Nephron (organoid): ENCODE data around the gene GSAP.

ENCODE experiments used
- H3K27ac Mint-ChIP-seq, 3 experiments: 2 replicates each; pipeline ENCODE4 v1.8.0; 2020; ENCODE audit warnings: mixed read lengths in 3 of 3, mild to moderate bottlenecking in 2 of 3, moderate library complexity in 1 of 3
- H3K27me3 Mint-ChIP-seq: 2 replicates; pipeline ENCODE4 v1.8.0; 2021; ENCODE audit warnings: low read depth, mild to moderate bottlenecking, moderate library complexity, mixed read lengths
- H3K36me3 Mint-ChIP-seq: 2 replicates; pipeline ENCODE4 v1.8.0; 2020; ENCODE audit warnings: low read depth, mixed read lengths
- H3K4me1 Mint-ChIP-seq: 2 replicates; pipeline ENCODE4 v1.8.0; 2020; ENCODE audit warnings: mixed read lengths
- H3K4me3 Mint-ChIP-seq, 3 experiments: 2 replicates each; pipeline ENCODE4 v1.8.0; 2020; ENCODE audit warnings: mild to moderate bottlenecking in 3 of 3, mixed read lengths in 3 of 3, moderate library complexity in 2 of 3
- H3K9me3 Mint-ChIP-seq: 2 replicates; pipeline ENCODE4 v1.8.0; 2020; ENCODE audit warnings: mixed read lengths
- TF ChIP-seq, protein P1 (sequence below), 3 experiments: fragments of 200-600 bp; sonication (generic); IDR thresholded peaks; one replicate each; pipeline ENCODE4 v1.5.0; 2021; ENCODE audit warnings: antibody characterized with exemption in 3 of 3; ENCODE audit not compliant: unreplicated experiment in 3 of 3

The GSAP gene

GRCh38 chr7:77320714-77321113 lies 95.4 kb downstream of the GSAP start:
- H3K36me3 Mint-ChIP-seq: peaks cover 4% of the 10 kb centered on the region
- no peaks in the 10 kb centered on the region for H3K9me3 Mint-ChIP-seq
- no peak overlapping the region for H3K4me3 Mint-ChIP-seq
- no peaks in the 10 kb centered on the region for H3K27me3 Mint-ChIP-seq
- no peak overlapping the region for H3K27ac Mint-ChIP-seq
- TF ChIP-seq, protein P1, sequence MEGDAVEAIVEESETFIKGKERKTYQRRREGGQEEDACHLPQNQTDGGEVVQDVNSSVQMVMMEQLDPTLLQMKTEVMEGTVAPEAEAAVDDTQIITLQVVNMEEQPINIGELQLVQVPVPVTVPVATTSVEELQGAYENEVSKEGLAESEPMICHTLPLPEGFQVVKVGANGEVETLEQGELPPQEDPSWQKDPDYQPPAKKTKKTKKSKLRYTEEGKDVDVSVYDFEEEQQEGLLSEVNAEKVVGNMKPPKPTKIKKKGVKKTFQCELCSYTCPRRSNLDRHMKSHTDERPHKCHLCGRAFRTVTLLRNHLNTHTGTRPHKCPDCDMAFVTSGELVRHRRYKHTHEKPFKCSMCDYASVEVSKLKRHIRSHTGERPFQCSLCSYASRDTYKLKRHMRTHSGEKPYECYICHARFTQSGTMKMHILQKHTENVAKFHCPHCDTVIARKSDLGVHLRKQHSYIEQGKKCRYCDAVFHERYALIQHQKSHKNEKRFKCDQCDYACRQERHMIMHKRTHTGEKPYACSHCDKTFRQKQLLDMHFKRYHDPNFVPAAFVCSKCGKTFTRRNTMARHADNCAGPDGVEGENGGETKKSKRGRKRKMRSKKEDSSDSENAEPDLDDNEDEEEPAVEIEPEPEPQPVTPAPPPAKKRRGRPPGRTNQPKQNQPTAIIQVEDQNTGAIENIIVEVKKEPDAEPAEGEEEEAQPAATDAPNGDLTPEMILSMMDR (IDR thresholded peaks at IDR 0.05; ENCODE audit: unreplicated experiment in 3 of 3): no peak
- H3K4me1 Mint-ChIP-seq: no peaks in the 10 kb centered on the region

GRCh38 chr7:77320137-77320536 lies 96.0 kb downstream of the GSAP start:
- no peaks in the 10 kb centered on the region for H3K27me3 Mint-ChIP-seq
- H3K36me3 Mint-ChIP-seq: peaks cover 4% of the 10 kb centered on the region
- TF ChIP-seq, protein P1 (IDR thresholded peaks at IDR 0.05; ENCODE audit: unreplicated experiment in 3 of 3): no peak
- no peak overlapping the region for H3K27ac Mint-ChIP-seq
- no peak overlapping the region for H3K4me3 Mint-ChIP-seq
- no peaks in the 10 kb centered on the region for H3K9me3 Mint-ChIP-seq
- no peaks in the 10 kb centered on the region for H3K4me1 Mint-ChIP-seq

- Mint-ChIP-seq H3K4me1 (peaks cover 7% of the 10 kb centered on the region), H3K4me3 (no peak overlapping the region), H3K36me3 (peaks cover 4% of the 10 kb centered on the region), H3K9me3 (no peaks in the 10 kb centered on the region), H3K27me3 (no peaks in the 10 kb centered on the region), H3K27ac (no peak overlapping the region)
- TF ChIP-seq, protein P1 (IDR thresholded peaks at IDR 0.05; ENCODE audit: unreplicated experiment in 3 of 3): no peak
Measured at GRCh38 chr7:77318019-77318418, 98.1 kb downstream of the GSAP start.

DNA sequence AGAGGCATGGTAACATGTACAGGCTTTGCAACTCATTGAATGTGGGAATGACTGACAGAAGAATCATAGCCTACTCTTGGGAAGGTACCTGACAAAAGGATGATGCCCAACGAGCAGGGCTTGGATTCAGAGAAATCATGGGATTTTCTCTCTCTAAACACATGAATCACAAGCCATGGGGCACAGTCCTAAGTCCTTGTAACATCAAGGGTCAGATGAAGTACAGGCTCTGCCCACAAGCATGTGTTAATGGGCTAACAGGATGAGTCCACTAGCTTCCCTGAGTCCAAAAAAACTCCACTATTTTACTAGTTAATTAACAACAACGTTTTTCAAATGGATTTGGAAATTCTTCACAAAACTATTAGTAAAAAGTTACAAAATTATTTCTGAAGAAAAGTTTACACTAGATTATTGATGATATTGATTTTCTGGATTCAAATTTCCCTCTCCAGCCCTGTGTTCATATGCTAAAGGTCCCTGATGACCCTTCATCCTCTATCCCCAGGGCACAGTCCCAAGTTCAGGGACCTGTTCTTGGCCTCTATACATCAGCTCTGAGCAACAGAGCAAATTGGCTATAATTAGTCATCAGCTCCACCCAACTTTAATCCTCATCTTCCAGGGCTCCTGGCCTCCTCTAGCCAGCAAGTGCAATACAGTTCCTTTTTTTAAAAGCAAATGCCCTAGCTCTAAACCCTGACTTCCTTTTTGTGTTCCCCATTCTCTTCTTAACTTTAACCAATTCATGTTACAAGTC lies 99.8 kb downstream of the GSAP start:
- Mint-ChIP-seq H3K27ac (no peak overlapping the region), H3K27me3 (no peaks in the 10 kb centered on the region), H3K4me1 (peaks cover 16% of the 10 kb centered on the region), H3K36me3 (peaks cover 4% of the 10 kb centered on the region), H3K4me3 (no peak overlapping the region), H3K9me3 (no peaks in the 10 kb centered on the region)
- TF ChIP-seq, protein P1 (IDR thresholded peaks at IDR 0.05; ENCODE audit: unreplicated experiment in 3 of 3): no peak

DNA sequence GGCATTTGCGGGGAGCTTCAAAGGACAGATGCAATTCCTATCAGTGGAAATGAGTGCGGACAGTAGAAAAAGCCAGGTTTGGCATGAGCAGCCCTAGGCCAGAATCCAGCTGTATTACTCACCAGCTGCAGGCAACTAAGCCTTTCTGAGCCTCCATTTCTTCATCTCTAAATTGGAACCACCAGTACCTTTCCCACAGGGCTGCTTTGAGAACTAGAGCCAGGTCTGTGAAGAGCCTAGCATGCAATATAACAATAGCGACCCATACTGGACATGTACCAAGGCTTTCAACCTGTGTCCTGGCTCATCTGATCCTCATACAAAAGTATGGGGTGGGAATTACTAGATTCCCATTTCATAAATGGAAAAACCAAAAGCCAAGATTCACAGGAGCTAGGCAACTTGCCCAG lies 101.0 kb downstream of the GSAP start:
- Mint-ChIP-seq H3K36me3 (peaks cover 7% of the 10 kb centered on the region), H3K4me1 (peaks cover 16% of the 10 kb centered on the region), H3K27me3 (no peaks in the 10 kb centered on the region), H3K27ac (peak overlapping the region in 1 of 3 experiments; percentile 16), H3K9me3 (no peaks in the 10 kb centered on the region), H3K4me3 (no peak overlapping the region)
- TF ChIP-seq, protein P1 (IDR thresholded peaks at IDR 0.05; ENCODE audit: unreplicated experiment in 3 of 3): no peak
